Colonic mucosa (tissue), 4 donors: ENCODE data around the gene VAPA. TPM values are rescaled to one million over a fixed set of nuclear protein-coding genes. Genes with fewer than 3 reads are reported as not detected.

Source experiments
- DNase-seq: peaks from one replicate; pipeline ENCODE4 v3.0.0-alpha.2; 2020
- H3K27ac ChIP-seq: fragments of 200-600 bp; one replicate; pipeline ENCODE4 v1.8.0; 2021
- H3K27me3 ChIP-seq: fragments of 200-600 bp; one replicate; pipeline ENCODE4 v1.8.0; 2021
- H3K36me3 ChIP-seq: fragments of 200-600 bp; one replicate; pipeline ENCODE4 v1.8.0; 2021
- H3K4me1 ChIP-seq: fragments of 200-600 bp; one replicate; pipeline ENCODE4 v1.8.0; 2021; ENCODE audit warnings: mild to moderate bottlenecking
- H3K4me3 ChIP-seq: fragments of 200-600 bp; one replicate; pipeline ENCODE4 v1.8.0; 2021
- H3K9ac ChIP-seq, 2 donors: one replicate each; pipeline ENCODE4 v1.7.0; 2013; ENCODE audit warnings: control low read depth in 2 of 2, low read depth in 2 of 2, low read length in 2 of 2
- H3K9me3 ChIP-seq: fragments of 200-600 bp; one replicate; pipeline ENCODE4 v1.8.0; 2021
- CTCF ChIP-seq: fragments of 200-600 bp; IDR thresholded peaks from one replicate; pipeline ENCODE4 v1.8.0; 2022; ENCODE audit warnings: antibody characterized with exemption, mild to moderate bottlenecking
- intact Hi-C: fragments of 100-400 bp; cut with DNase I; formaldehyde crosslinking; loops from one replicate; pipeline ENCODE4 v1.14.1; 2022
- total RNA-seq, 2 donors: library from RNA; stranded (reverse); fragmentation: NEBNext Ultra II Directional in 1 of 2; extraction: Animal tissue kit (Norgen Biotek cat#: 25700) in 1 of 2; gene quantifications; one replicate each; pipeline ENCODE4 v1.2.1, GENCODE V29; 2021
- donor health status: healthy.
- donor health status: DM: no; HTN: no; CAD: no.
- donor health status: DM: no; HTN: no; CAD: no.

The VAPA gene
- total RNA-seq, 2 donors from 2014 or later: 224 to 295 TPM

GRCh38 chr18:9916077-9916639, 2.3 kb downstream of the VAPA start:
- intact Hi-C loops: no loop called here
- Histone ChIP-seq H3K27ac (peak overlapping the region; percentile 98), H3K36me3 (no peaks in the 10 kb centered on the region), H3K4me1 (peaks cover 7% of the 10 kb centered on the region), H3K9me3 (no peaks in the 10 kb centered on the region), H3K4me3 (no peak overlapping the region), H3K9ac (peak overlapping the region in 1 of 2 donors; percentile 88), H3K27me3 (no peaks in the 10 kb centered on the region)
- DNase-seq: no peak
- TF ChIP-seq CTCF: no peak

- Histone ChIP-seq H3K4me3 (no peak overlapping the region), H3K9ac (no peak overlapping the region)
These were observed 3.0 kb downstream of the VAPA start for GRCh38 chr18:9916808-9917207.

GRCh38 chr18:9918016-9918680, 4.3 kb downstream of the VAPA start:
- intact Hi-C loops: no loop called here

More at GRCh38 chr18:9916808-9917207, 3.0 kb downstream of the VAPA start:
- Histone ChIP-seq H3K9me3 (no peaks in the 10 kb centered on the region), H3K4me1 (peaks cover 7% of the 10 kb centered on the region), H3K27me3 (no peaks in the 10 kb centered on the region), H3K27ac (no peak overlapping the region), H3K36me3 (no peaks in the 10 kb centered on the region)
- intact Hi-C loops: no loop called here
- no peak for TF ChIP-seq CTCF
- DNase-seq: no peak

GRCh38 chr18:9919564-9920232, 5.9 kb downstream of the VAPA start:
- H3K36me3 ChIP-seq: no peaks in the 10 kb centered on the region
- H3K4me3 ChIP-seq: no peak overlapping the region
- no peak for TF ChIP-seq CTCF
- intact Hi-C loops: no loop called here
- H3K4me1 ChIP-seq: peaks cover 11% of the 10 kb centered on the region
- H3K9ac ChIP-seq: no peak overlapping the region
- DNase-seq: no peak
- H3K27me3 ChIP-seq: no peaks in the 10 kb centered on the region
- no peaks in the 10 kb centered on the region for H3K9me3 ChIP-seq
- no peak overlapping the region for H3K27ac ChIP-seq

More at GRCh38 chr18:9918016-9918680, 4.3 kb downstream of the VAPA start:
- no peak for TF ChIP-seq CTCF
- Histone ChIP-seq H3K36me3 (no peaks in the 10 kb centered on the region), H3K4me1 (peaks cover 7% of the 10 kb centered on the region), H3K9ac (no peak overlapping the region), H3K27me3 (no peaks in the 10 kb centered on the region), H3K27ac (no peak overlapping the region), H3K4me3 (no peak overlapping the region), H3K9me3 (no peaks in the 10 kb centered on the region)
- no peak for DNase-seq

GRCh38 chr18:9922592-9923311, 8.9 kb downstream of the VAPA start:
- H3K36me3 ChIP-seq: no peaks in the 10 kb centered on the region
- no peak for TF ChIP-seq CTCF
- no peaks in the 10 kb centered on the region for H3K27me3 ChIP-seq
- H3K4me1 ChIP-seq: peaks cover 15% of the 10 kb centered on the region
- H3K4me3 ChIP-seq: no peak overlapping the region
- no peak for DNase-seq
- no peak overlapping the region for H3K27ac ChIP-seq
- intact Hi-C loops: no loop called here
- no peak overlapping the region for H3K9ac ChIP-seq
- no peaks in the 10 kb centered on the region for H3K9me3 ChIP-seq
